ENCODE results near the gene CA9. TPM values are rescaled to one million over a fixed set of nuclear protein-coding genes. Genes with fewer than 3 reads are reported as not detected.

The CA9 gene
- polyA plus RNA-seq, 1 experiment, result 1.2 TPM

GRCh38 chr9:35664531-35665470 lies 8.9 kb upstream of the CA9 start, which contains the start of gene ARHGEF39:
TSS of gene ARHGEF39 (minus strand) at chr9:35665195. CDS start at chr9:35665169, 26 bp downstream.
- Histone ChIP-seq H3K4me3 (ENCODE audit: low read depth, low read length) (peak within 1 kb of the TSS; percentile 71), H3K27ac (ENCODE audit: low read depth, low read length) (peak within 1 kb of the TSS; percentile 11), H3K9me3 (ENCODE audit: control insufficient read depth, insufficient read depth, low read length) (no peaks in the 10 kb centered on the region), H3K27me3 (ENCODE audit: control insufficient read depth, insufficient read depth, low read length) (no peaks in the 10 kb centered on the region)
- DNase-seq (ENCODE audit: low read depth, low spot score), result no peak
- ChIA-PET POLR2A (interaction anchor here (0.9 to 3.1 kb wide), 7 partner anchors 12 to 67 kb away, joined by 3 to 28 read pairs (median 7); partner anchors contain the start of genes CREB3 and TLN1), CTCF (interaction anchor here (1.0 to 2.8 kb wide), 12 partner anchors 15 to 110 kb away, joined by 3 to 14 read pairs (median 4); no protein-coding TSS in a partner anchor)
- TF ChIP-seq CTCF (IDR thresholded peaks at IDR 0.05; ENCODE audit: low read depth, low read length), result peak; percentile 31

- no peak for DNase-seq (ENCODE audit: low read depth, low spot score)
- Histone ChIP-seq H3K27ac (ENCODE audit: low read depth, low read length) (no peak overlapping the region), H3K4me3 (ENCODE audit: low read depth, low read length) (peak overlapping the region; percentile 71), H3K9me3 (ENCODE audit: control insufficient read depth, insufficient read depth, low read length) (no peaks in the 10 kb centered on the region), H3K27me3 (ENCODE audit: control insufficient read depth, insufficient read depth, low read length) (no peaks in the 10 kb centered on the region)
- POLR2A ChIA-PET, result interaction anchor here (1.2 to 3.1 kb wide), 6 partner anchors 16 to 67 kb away, joined by 3 to 28 read pairs (median 8); partner anchors contain the start of genes CREB3 and TLN1
- CTCF ChIA-PET, result interaction anchor here (0.7 to 2.8 kb wide), 10 partner anchors 15 to 110 kb away, joined by 3 to 14 read pairs (median 6); no protein-coding TSS in a partner anchor
- no peak for TF ChIP-seq CTCF (IDR thresholded peaks at IDR 0.05; ENCODE audit: low read depth, low read length)
Observed at GRCh38 chr9:35665471-35665818, 8.3 kb upstream of the CA9 start.

- TF ChIP-seq CTCF (IDR thresholded peaks at IDR 0.05; ENCODE audit: low read depth, low read length), result no peak
- Histone ChIP-seq H3K9me3 (ENCODE audit: control insufficient read depth, insufficient read depth, low read length) (no peaks in the 10 kb centered on the region), H3K4me3 (ENCODE audit: low read depth, low read length) (no peak overlapping the region), H3K27ac (ENCODE audit: low read depth, low read length) (no peak overlapping the region), H3K27me3 (ENCODE audit: control insufficient read depth, insufficient read depth, low read length) (no peaks in the 10 kb centered on the region)
- DNase-seq (ENCODE audit: low read depth, low spot score), result no peak
- ChIA-PET CTCF (interaction anchor here (0.7 to 2.8 kb wide), 6 partner anchors 14 to 69 kb away, joined by 3 to 14 read pairs (median 8); no protein-coding TSS in a partner anchor), POLR2A (interaction anchor here (0.7 to 3.1 kb wide), 5 partner anchors 9 to 66 kb away, joined by 3 to 28 read pairs (median 7); partner anchors contain the start of genes CREB3 and TLN1)
Observed at GRCh38 chr9:35666045-35666444, 7.7 kb upstream of the CA9 start.

GRCh38 chr9:35666549-35666948 lies 7.2 kb upstream of the CA9 start:
- TF ChIP-seq CTCF (IDR thresholded peaks at IDR 0.05; ENCODE audit: low read depth, low read length), result no peak
- Histone ChIP-seq H3K4me3 (ENCODE audit: low read depth, low read length) (no peak overlapping the region), H3K27me3 (ENCODE audit: control insufficient read depth, insufficient read depth, low read length) (no peaks in the 10 kb centered on the region), H3K9me3 (ENCODE audit: control insufficient read depth, insufficient read depth, low read length) (no peaks in the 10 kb centered on the region), H3K27ac (ENCODE audit: low read depth, low read length) (no peak overlapping the region)
- no peak for DNase-seq (ENCODE audit: low read depth, low spot score)
- ChIA-PET POLR2A (interaction anchor here (0.7 to 3.1 kb wide), 4 partner anchors 9 to 24 kb away, joined by 3 to 28 read pairs (median 10); no protein-coding TSS in a partner anchor), CTCF (interaction anchor here (2.6 kb wide), 1 partner anchor 30 kb away, joined by 14 read pairs; no protein-coding TSS in a partner anchor)
